HEK293 (cell line): ENCODE measurements around the gene ENAH.

ENCODE experiments used
- CTCF ChIA-PET: fragments of 350-600 bp; formaldehyde crosslinking; extraction: SDS; loops from one replicate; lab custom pipeline; 2021; ENCODE audit warnings: antibody characterized with exemption; lab: Yijun Ruan, JAX
- POLR2A ChIA-PET: fragments of 300-600 bp; formaldehyde crosslinking; extraction: SDS; loops from one replicate; lab custom pipeline; 2020; ENCODE audit warnings: antibody characterized with exemption, inconsistent platforms; lab: Yijun Ruan, JAX
- H3K27ac ChIP-seq: fragments of 200-500 bp; sonication (Bioruptor generic); 2 replicates; pipeline ENCODE4 v1.5.1; 2014; ENCODE audit warnings: low read depth, low read length, control low read depth, inconsistent platforms; ENCODE audit errors: extremely low read depth
- H3K36me3 ChIP-seq, 2 experiments: fragments of 200-500 bp in 1 of 2; sonication (Bioruptor generic) in 1 of 2; 1 replicate in 1 of 2; 2 replicates in 1 of 2; pipeline ENCODE4 v1.5.1; 2014 to 2017; ENCODE audit warnings: inconsistent platforms in 2 of 2, low read length in 2 of 2; ENCODE audit not compliant: control insufficient read depth in 2 of 2, insufficient read depth in 1 of 2
- H3K4me1 ChIP-seq: fragments of 200-500 bp; sonication (Bioruptor generic); 2 replicates; pipeline ENCODE4 v1.5.1; 2014; ENCODE audit warnings: mild to moderate bottlenecking, low read length, inconsistent platforms; ENCODE audit not compliant: control insufficient read depth, insufficient read depth
- H3K4me3 ChIP-seq: 2 replicates; pipeline ENCODE4 v1.5.1; 2011; ENCODE audit warnings: low read depth, mild to moderate bottlenecking, control low read depth, low read length, moderate library complexity
- H3K9me3 ChIP-seq: fragments of 200-500 bp; sonication (Bioruptor generic); 2 replicates; pipeline ENCODE4 v1.5.1; 2014; ENCODE audit warnings: low read depth, low read length, inconsistent platforms; ENCODE audit not compliant: control insufficient read depth, insufficient read depth
- BCL6B ChIP-seq: fragments of 450-650 bp; formaldehyde crosslinking; IDR thresholded peaks from 2 replicates; pipeline ENCODE4 v1.5.1; 2017; ENCODE audit warnings: missing biosample characterization, missing genetic modification characterization
- KLF10 ChIP-seq: fragments of 450-650 bp; IDR thresholded peaks from 2 replicates; pipeline ENCODE4 v1.5.1; 2018; ENCODE audit warnings: missing biosample characterization, mild to moderate bottlenecking, missing genetic modification characterization
- KLF16 ChIP-seq: fragments of 450-650 bp; formaldehyde crosslinking; IDR thresholded peaks from 2 replicates; pipeline ENCODE4 v1.5.1; 2017; ENCODE audit warnings: missing biosample characterization, missing genetic modification characterization
- KLF17 ChIP-seq: fragments of 450-650 bp; formaldehyde crosslinking; IDR thresholded peaks from 2 replicates; pipeline ENCODE4 v1.5.1; 2016; ENCODE audit warnings: missing biosample characterization, missing genetic modification characterization
- PBX3 ChIP-seq: sonication (generic); formaldehyde crosslinking; IDR thresholded peaks from 2 replicates; pipeline ENCODE4 v1.8.1; 2022; ENCODE audit warnings: mild to moderate bottlenecking, moderate library complexity, missing genetic modification reagents
- PRDM1 ChIP-seq: fragments of 450-650 bp; formaldehyde crosslinking; IDR thresholded peaks from 2 replicates; pipeline ENCODE4; 2016; ENCODE audit warnings: missing biosample characterization, missing genetic modification characterization
- TCF7L2 ChIP-seq: IDR thresholded peaks from 2 replicates; pipeline ENCODE4 v1.6.1; 2011; ENCODE audit warnings: low read depth, mild to moderate bottlenecking, inconsistent platforms, low read length, moderate library complexity, borderline replicate concordance
- WT1 ChIP-seq: fragments of 450-650 bp; formaldehyde crosslinking; IDR thresholded peaks from 2 replicates; pipeline ENCODE4 v1.5.1; 2016; ENCODE audit warnings: missing biosample characterization, missing genetic modification characterization
- ZBTB8A ChIP-seq: fragments of 450-650 bp; formaldehyde crosslinking; IDR thresholded peaks from 2 replicates; pipeline ENCODE4 v1.5.1; 2016; ENCODE audit warnings: missing biosample characterization, missing genetic modification characterization
- ZNF133 ChIP-seq: fragments of 450-650 bp; formaldehyde crosslinking; IDR thresholded peaks from 2 replicates; pipeline ENCODE4 v1.5.1; 2016; ENCODE audit warnings: missing biosample characterization, missing genetic modification characterization
- ZNF155 ChIP-seq: fragments of 450-650 bp; formaldehyde crosslinking; IDR thresholded peaks from 2 replicates; pipeline ENCODE4 v1.5.1; 2016; ENCODE audit warnings: missing biosample characterization, missing genetic modification characterization
- ZNF19 ChIP-seq: fragments of 450-650 bp; formaldehyde crosslinking; IDR thresholded peaks from 2 replicates; pipeline ENCODE4; 2016; ENCODE audit warnings: missing biosample characterization, missing genetic modification characterization, low read depth
- ZNF202 ChIP-seq: fragments of 450-650 bp; formaldehyde crosslinking; IDR thresholded peaks from 2 replicates; pipeline ENCODE4 v1.5.1; 2016; ENCODE audit warnings: missing biosample characterization, missing genetic modification characterization, borderline replicate concordance
- ZNF214 ChIP-seq: fragments of 450-650 bp; formaldehyde crosslinking; IDR thresholded peaks from 2 replicates; pipeline ENCODE4 v1.5.1; 2017; ENCODE audit warnings: missing biosample characterization, mild to moderate bottlenecking, missing genetic modification characterization, borderline replicate concordance
- ZNF221 ChIP-seq: fragments of 450-650 bp; formaldehyde crosslinking; IDR thresholded peaks from 2 replicates; pipeline ENCODE4 v1.5.1; 2017; ENCODE audit warnings: missing biosample characterization, missing genetic modification characterization, borderline replicate concordance
- ZNF239 ChIP-seq: fragments of 450-650 bp; formaldehyde crosslinking; IDR thresholded peaks from 2 replicates; pipeline ENCODE4 v1.5.1; 2016; ENCODE audit warnings: missing biosample characterization, missing genetic modification characterization
- ZNF24 ChIP-seq: fragments of 450-650 bp; formaldehyde crosslinking; IDR thresholded peaks from 2 replicates; pipeline ENCODE4 v1.5.1; 2016; ENCODE audit warnings: missing biosample characterization, missing genetic modification characterization
- ZNF302 ChIP-seq: fragments of 450-650 bp; formaldehyde crosslinking; IDR thresholded peaks from 2 replicates; pipeline ENCODE4 v1.5.1; 2016; ENCODE audit warnings: missing biosample characterization, missing genetic modification characterization, low read depth
- ZNF366 ChIP-seq: fragments of 450-650 bp; formaldehyde crosslinking; conservative IDR thresholded peaks from 2 replicates; pipeline ENCODE4 v1.5.1; 2016; ENCODE audit warnings: missing biosample characterization, missing genetic modification characterization
- ZNF423 ChIP-seq: fragments of 450-650 bp; formaldehyde crosslinking; IDR thresholded peaks from 2 replicates; pipeline ENCODE4 v1.5.1; 2016; ENCODE audit warnings: missing biosample characterization, missing genetic modification characterization
- ZNF426 ChIP-seq: fragments of 450-650 bp; formaldehyde crosslinking; IDR thresholded peaks from 2 replicates; pipeline ENCODE4 v1.5.1; 2017; ENCODE audit warnings: missing biosample characterization, missing genetic modification characterization, mild to moderate bottlenecking, inconsistent platforms, moderate library complexity
- ZNF530 ChIP-seq: fragments of 450-650 bp; formaldehyde crosslinking; IDR thresholded peaks from 2 replicates; pipeline ENCODE4 v1.5.1; 2016; ENCODE audit warnings: low read depth, missing biosample characterization, missing genetic modification characterization
- ZNF548 ChIP-seq: fragments of 450-650 bp; formaldehyde crosslinking; IDR thresholded peaks from 2 replicates; pipeline ENCODE4 v1.5.1; 2016; ENCODE audit warnings: missing biosample characterization, missing genetic modification characterization
- ZNF670 ChIP-seq: fragments of 450-650 bp; formaldehyde crosslinking; IDR thresholded peaks from 2 replicates; pipeline ENCODE4 v1.5.1; 2016; ENCODE audit warnings: missing biosample characterization, missing genetic modification characterization, low read depth
- ZNF692 ChIP-seq: fragments of 450-650 bp; formaldehyde crosslinking; IDR thresholded peaks from 2 replicates; pipeline ENCODE4 v1.5.1; 2016; ENCODE audit warnings: missing biosample characterization, missing genetic modification characterization
- ZNF777 ChIP-seq: fragments of 450-650 bp; formaldehyde crosslinking; IDR thresholded peaks from 2 replicates; pipeline ENCODE4 v1.5.1; 2017; ENCODE audit warnings: missing biosample characterization, missing genetic modification characterization, borderline replicate concordance

ENAH gene

GRCh38 chr1:225601902-225602589 is 50.9 kb downstream of the ENAH start:
- Histone ChIP-seq H3K4me1 (peaks cover 49% of the 10 kb centered on the region), H3K27ac (peak overlapping the region; percentile 34; the same call in 1 of the 2 replicates), H3K4me3 (no peak overlapping the region), H3K9me3 (no peaks in the 10 kb centered on the region; the same call in 1 of the 2 replicates), H3K36me3 (peaks cover 0 to 11% of the 10 kb centered on the region in 2 experiments; a peak in 2 of 3 replicates)
- POLR2A ChIA-PET, result interaction anchor here (0.5 kb wide), 1 partner anchor 317 kb away, joined by 3 read pairs; no protein-coding TSS in a partner anchor
- CTCF ChIA-PET, result interaction anchor here (0.6 to 1.4 kb wide), 5 partner anchors 9 to 282 kb away, joined by 3 to 7 read pairs (median 4); no protein-coding TSS in a partner anchor
- TF ChIP-seq KLF10 (tag by site-specific recombination), result 0 out of 2 replicates have a peak, but pooled peaks have one; percentile 28
- TF ChIP-seq PBX3 (CRISPR knock-in tag), result no peak
- peak; percentile 62; the same call in 1 of the 2 replicates for TF ChIP-seq TCF7L2
- TF ChIP-seq ZNF530 (tag by site-specific recombination), result no peak
- TF ChIP-seq ZNF302 (tag by site-specific recombination), result no peak
- peak; percentile 99 for TF ChIP-seq ZNF133 (tag by site-specific recombination)
- no peak for TF ChIP-seq ZNF423 (tag by site-specific recombination)
- TF ChIP-seq KLF17 (tag by site-specific recombination), result no peak
- no peak for TF ChIP-seq ZNF24 (tag by site-specific recombination)
- no peak for TF ChIP-seq ZNF670 (tag by site-specific recombination)
- no peak for TF ChIP-seq WT1
- TF ChIP-seq ZBTB8A (tag by site-specific recombination), result no peak
- no peak for TF ChIP-seq ZNF426
- no peak for TF ChIP-seq ZNF155 (tag by site-specific recombination)
- TF ChIP-seq PRDM1, result 0 out of 2 replicates have a peak, but pooled peaks have one; percentile 10
- TF ChIP-seq ZNF19 (tag by site-specific recombination), result no peak
- TF ChIP-seq ZNF221 (tag by site-specific recombination), result no peak
- no peak for TF ChIP-seq ZNF202 (tag by site-specific recombination)
- TF ChIP-seq ZNF214 (tag by site-specific recombination), result no peak
- TF ChIP-seq ZNF366 (tag by site-specific recombination), result peak; percentile 40; the same call in 1 of the 2 replicates
- TF ChIP-seq BCL6B (tag by site-specific recombination), result no peak
- no peak for TF ChIP-seq ZNF548 (tag by site-specific recombination)
- no peak for TF ChIP-seq ZNF692
- TF ChIP-seq ZNF777 (tag by site-specific recombination), result no peak
- no peak for TF ChIP-seq KLF16
- no peak for TF ChIP-seq ZNF239 (tag by site-specific recombination)
